GM18907 (cell line): ENCODE results near the gene ADARB2.

Experiments
- ATAC-seq: cut with Tn5 transposase; IDR thresholded peaks from one replicate; pipeline ENCODE4 v1.9.1; 2021; ENCODE audit warnings: mild to moderate bottlenecking, moderate library complexity; ENCODE audit not compliant: unreplicated experiment

Gene ADARB2

DNA sequence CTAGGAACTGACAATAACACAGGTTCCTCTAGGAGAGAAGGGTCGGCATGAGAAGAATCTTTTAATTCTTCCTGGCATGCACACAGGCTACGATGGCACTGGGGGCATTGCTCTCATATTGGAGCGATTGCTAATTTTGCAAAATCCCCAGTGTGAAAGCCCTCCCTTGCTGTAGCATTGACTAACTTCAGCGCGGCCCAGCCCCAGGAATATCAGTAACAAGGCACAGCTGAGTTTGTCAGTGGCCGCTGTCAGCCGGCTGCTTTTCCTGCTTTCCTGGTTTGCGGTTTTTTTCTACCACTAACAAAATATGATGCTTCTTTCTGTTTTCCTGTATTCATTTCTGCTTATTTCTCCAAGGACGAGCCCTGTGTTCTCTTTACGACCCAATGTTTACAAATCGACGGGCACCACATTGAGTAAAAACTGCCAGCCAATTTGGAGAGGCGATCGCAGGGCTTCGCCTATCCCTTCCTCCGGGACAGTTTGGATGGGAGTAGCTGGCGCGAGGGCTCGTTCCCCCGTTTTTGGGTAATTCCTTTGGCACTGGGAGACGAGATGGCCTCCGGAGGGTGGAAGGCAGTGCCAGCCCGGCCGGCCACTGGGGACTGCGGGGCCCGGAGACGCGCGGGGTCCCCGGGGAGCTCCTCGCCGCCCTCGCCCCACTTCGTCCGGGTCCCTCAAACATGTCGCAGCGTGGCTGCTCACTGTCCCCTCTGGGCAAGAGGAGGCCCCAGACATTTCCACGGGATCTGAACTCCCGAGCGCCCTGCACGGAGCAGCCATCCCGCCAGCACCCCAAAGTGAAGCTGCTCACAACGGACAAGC, 967 bp downstream of the ADARB2 start:
- ATAC-seq = no peak

DNA sequence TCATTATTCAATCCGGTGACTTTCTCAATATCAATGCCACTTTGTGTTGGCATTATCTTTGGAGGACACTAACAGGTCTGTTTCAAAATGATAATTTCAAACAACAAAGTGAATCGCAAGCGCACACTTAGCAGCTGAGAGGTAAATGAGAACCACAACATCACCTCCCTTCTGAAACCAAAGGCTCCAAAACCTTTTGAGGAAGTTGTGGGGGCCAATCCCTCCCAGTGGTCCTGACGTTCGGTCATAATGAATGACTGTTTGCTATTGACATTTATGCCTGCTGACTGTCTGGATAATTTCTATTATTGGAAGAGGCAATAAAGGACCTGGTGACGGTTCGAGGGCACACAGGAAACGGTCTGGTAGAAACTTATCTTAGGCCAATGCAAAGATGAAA, 1.8 kb downstream of the ADARB2 start:
- ATAC-seq = no peak

DNA sequence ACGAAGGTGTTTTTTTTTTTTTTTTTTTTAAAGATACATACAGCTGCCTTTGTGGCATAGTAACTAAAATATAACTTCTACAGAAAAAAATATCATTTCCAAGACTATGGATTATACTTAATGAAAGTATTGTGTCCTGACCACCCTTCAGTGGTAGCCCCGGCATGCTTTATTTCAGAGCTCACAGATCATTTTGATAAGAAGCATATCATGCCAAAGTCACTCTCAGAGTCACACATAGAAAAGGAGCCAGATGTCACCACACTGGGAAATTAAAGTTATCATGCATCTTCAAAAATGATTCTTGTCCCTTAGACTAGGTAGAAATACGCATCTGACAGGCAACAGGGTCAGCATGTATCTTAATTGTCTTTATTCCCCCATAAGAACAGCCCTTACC, 3.0 kb downstream of the ADARB2 start:
- ATAC-seq = no peak

DNA sequence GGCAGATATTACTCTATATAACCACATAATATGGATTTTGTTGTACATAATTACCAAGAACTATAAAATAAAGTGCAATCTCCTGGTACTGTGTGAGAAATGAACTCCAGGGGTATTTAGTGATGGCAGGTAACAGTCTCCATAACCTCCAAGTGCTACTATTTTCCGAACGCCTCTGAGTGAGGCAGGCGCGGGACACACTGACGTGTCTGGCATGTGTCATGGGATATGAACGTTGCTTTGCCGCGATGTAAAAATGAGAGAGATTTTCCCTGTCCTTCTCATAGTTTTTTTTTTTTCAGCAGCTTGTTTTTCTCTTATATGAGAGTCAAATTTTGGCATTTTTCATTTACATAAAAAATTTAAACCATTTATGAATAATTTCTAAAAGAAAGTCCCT, 3.6 kb downstream of the ADARB2 start:
- no peak for ATAC-seq

DNA sequence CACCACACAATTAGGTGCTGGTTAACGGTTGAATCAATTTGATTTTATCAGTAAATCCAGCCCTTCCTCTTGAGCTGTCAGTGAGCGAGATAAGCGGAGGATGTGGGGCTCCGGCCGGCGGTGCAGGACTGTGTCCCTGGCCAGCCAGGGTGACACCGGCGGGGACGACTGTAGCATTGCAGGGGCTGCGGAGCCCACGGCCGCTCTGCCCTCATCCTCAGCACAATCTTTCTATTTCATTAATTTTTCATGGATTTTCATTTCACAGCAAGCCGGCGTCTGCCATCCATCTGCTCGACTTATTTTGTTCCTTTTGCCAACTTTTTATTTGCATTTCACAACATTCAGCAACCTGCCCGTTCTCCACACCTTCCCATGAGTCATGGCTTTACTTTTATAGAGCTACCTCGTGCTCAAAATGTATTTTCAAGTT, 4.7 kb downstream of the ADARB2 start:
- ATAC-seq = no peak

DNA sequence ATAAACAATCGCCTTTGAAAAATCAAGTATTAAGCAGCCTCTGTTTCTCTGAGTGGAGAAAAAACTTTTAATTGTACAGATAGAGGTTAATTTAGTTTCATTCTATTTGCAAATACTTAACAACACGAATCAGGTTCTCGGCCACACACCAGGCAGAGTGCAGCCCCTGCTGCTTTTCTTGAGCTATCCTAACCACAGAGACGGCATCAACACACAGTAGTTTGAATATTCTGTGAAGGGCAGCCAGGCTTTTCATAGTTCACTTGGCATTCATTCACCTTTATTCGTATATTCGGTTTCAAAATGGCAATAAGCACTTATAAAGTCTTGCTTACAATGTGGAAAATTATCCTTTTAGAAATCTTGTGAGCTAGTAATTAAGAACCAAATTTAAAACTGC, 5.7 kb downstream of the ADARB2 start:
- ATAC-seq = no peak

DNA sequence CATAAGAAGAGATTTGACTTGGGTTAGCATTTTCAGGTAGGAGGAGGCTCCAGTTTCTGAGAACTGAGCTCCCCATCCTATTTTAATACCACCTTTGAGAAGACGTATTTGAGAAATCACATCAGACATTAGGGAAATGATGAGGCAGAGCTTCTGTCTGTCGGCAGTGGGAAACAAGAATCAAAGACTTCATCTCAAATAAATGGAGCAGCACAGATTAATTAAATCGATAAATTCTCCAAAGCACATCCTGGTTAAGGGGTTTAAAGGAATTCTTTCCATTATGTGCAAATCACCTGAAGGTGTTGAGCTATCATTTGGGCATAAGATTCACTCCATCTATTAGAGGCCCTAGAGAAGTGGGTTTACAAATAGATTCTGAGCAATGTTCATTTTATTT, 7.6 kb downstream of the ADARB2 start:
- no peak for ATAC-seq

DNA sequence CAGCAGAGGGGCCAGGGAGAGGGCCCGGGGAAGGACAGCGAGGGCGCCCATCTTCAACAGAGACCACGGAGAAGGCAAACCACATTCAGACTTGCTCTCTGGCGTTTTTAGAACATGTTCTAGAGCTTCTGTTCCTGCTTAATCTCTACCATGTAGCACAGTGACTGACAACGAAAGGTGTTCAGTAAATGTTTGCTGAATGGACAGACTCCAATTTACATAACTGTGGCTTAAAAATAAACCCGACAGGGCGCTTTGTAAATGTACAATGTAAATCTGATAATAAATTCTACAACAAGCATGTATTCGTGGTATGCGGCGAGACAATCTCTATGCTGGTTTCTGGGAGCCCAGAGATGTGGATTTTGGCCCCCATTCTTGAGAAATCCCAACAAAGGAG, 10.5 kb downstream of the ADARB2 start:
- ATAC-seq = no peak

DNA sequence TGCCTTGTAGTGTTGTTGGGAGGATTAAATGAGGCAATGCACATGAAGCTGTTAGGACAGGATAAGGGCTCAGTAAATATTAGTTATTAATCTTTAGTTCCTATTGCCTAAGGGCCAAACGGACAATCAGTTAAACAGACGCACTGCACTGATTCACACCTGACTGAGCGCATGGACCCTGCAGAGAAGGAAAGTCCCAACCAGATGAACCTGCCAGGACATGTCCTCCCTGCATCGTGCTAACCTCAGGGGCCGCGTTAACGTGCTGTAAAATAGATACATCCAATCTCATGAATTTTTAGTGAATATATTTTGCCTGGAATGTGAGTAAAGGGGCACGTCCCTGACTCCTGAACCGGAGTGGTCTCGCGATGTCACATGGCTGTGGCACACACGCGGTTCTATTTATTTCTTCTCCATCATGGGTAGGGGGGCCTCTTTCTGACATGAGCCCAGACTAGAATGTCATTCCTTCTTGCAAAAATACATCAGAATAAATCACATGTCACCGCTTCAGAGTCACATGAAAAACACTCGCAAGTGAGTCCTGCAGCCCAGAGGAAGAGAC, 12.3 kb downstream of the ADARB2 start:
- no peak for ATAC-seq

DNA sequence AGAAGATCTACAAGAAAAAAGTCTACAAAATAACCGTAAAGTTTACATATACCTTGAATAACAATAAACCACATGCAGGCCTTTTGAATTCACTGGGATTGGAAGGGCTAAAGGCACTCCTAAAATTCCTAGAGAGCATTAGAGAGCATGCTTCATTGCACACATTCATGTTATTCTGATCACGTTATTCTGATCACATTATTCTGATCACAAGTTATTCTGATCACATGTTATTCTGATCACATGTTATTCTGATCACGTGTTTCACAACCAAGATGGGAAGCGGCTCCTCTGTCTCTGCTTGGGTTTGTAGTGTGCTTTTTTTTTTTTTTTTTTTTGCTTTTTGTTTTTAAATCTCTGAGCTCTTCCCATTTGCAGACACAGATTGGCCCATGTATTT, 20.5 kb downstream of the ADARB2 start:
- ATAC-seq = no peak

DNA sequence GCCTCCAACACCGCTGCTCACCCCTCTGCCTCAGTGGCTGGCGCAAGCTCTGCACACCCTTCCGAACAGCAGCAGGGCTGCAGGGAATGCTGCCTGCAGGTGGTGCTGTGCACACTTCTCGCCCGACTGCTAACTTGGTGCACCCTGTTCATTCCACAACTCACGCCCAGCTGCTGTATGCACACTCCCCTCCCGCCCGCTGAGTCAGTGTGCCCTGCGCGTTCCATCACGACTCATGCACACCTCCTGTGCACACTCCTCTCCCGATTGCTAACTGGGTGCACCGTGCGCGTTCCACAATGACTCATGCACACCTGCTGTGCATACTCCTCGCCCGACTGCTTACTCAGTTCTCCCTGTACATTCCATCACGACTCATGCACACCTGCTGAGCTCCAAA, 21.5 kb downstream of the ADARB2 start:
- no peak for ATAC-seq

DNA sequence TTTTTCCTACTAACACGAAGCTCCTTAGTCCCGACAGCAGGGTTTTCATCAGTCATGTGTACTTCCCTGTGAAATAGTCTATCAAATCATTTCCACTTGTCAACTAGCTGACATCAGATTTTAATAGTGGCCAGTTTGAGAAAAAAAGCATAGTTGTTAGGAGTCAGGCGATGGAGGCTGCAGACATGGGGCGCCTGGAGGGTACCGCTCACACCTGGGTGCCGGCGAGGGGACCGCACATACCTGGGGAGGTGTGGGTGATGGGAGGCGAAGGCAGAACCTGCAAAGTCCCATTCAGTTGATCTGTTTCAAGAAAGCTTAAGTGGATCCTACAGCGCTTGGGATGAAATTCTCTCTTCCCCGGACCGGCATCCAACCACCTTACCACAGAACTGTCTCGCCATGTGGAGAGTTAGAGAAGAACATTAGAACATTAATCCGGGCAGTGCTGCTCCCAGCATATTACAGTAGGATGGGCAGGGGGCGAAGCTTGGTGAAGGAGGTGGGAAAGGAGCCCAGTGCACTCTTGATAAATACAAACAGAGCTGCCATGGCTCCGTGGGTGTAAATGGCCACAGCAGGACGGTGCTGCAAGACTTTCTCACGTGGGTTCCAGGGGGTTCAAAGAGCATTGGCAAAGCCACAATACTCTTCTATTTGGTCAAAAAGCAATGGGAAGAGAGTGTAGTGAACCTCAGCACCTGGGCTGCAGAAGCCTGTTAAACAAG, 24.2 kb downstream of the ADARB2 start:
- ATAC-seq = no peak

DNA sequence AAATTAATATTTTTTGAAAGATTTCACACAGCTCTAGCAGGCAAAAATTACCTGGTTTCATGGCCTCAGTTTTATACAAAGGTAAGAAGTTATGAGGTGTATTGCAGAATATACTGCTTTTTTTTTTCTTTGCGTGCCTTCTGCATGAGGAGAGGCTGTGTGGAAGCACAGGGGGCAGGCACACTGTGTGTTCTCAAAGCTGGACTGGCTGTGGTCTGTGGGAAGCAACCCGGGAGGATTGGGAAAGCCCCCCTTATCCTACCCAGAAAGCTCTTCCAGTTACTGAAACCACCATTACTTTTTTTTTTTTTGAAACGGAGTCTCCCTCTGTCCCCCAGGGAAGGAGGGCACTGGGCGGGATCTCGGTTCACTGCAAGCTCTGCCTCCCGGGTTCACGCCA, 25.0 kb downstream of the ADARB2 start:
- no peak for ATAC-seq

DNA sequence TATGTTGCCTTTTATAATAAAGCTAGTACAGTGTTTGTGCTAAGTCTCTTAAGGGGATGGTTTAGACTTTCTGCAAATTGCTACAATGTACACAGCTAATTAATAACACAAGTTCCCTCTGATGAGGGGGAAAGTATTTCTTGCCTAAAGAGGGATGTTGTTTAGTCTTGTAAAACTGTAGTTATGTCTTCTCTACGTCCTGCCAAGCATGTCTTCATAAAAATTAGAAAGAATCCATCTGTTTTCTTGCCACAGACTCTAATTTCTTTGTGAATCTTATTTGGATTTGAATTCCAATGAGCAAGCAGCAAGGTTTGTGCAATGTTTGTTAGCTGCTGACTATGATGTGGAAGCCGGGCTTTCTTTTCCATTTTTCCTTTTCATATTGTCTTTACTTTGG, 28.2 kb downstream of the ADARB2 start:
- no peak for ATAC-seq

DNA sequence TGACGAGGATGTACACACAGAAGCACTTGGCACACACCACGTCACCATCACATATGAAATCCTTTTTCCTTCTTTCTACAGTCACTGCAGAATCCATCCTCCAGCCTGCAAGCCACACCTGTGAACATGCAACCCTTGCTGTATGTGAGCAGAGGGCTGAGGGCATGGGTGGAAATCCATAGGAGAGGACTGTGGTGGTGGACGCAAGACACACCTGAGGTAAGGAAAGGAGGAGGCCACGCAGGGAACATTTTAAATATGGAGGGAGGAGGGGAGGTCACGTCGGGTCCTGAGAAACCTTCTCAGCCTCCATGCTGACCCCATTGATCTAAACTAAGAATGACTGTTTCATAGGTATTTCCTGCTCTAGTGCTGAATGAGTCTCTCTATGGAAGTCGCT, 28.6 kb downstream of the ADARB2 start:
- no peak for ATAC-seq

DNA sequence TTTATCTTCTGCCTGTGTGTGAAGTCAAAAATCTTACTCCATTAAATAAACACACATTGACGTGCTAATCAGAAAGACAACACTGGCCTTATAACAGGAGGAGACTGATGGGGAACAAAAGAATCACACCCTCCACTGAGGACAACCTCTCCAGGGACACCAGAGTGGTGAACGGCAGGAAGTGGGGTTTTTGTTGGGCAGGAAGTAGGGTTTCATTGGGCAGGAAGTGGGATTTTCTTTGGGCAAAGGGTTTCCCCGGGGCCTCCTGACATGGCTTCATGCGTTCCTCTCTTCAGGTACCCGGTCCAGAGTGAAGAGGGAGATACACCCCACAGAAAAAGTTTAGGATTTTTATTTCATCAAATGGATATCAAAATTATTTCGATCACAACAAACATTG, 30.6 kb downstream of the ADARB2 start:
- no peak for ATAC-seq

DNA sequence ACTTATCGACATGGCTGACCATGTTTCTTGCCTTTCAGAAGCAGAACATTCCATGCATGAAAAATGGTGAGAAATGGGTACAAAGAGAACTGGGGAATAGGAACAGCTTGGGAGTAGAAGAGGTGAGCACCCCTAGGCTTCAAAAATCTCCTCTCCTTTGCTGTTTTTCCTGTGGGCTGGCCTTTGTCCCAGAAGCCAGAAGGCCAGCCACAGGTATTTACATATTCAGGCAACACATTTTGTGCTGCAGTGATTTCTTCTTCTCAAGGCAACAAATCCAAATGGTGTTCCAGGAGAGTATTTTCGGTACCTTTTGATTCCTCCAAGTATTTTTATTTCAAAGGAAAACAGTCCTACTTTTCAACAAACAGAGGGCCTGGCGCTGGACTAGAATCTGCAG, 31.1 kb downstream of the ADARB2 start:
- no peak for ATAC-seq

DNA sequence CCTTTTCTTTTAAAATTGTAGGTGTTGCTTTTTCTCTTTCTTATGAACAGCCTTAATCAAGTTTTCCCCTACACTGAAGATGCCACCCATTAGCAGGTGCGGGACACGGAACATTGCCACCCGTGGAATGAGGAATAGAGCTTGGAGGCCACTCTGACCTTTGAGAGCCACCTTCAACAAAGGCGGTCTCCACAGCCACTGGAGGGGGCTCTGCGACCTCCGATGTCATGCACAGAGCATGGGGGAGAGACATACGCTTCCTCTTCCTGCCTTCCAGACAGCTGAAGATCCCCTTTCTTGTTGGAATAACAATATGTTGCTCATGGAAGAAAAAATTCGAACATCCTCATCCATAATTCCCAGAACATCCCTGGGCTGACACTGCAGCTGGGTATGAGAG, 39.1 kb downstream of the ADARB2 start:
- no peak for ATAC-seq

DNA sequence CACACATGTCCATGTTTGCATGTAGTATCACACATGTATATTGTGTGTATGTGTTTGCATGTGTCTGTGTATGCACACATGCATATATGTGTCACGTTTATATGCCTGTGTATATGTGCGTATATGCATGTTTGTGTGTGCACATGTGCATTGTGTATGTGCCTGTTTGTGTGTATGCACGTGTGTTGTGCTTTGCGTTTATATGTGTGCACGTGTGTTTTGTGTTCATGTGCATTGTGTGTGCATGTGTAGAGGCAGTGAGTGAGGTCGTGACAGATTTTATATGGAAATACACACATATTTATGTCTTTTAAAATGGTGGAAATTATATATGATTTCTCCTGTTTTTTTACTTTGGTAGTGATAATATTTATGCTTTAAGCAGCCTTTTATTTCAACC, 41.2 kb downstream of the ADARB2 start:
- ATAC-seq = no peak

DNA sequence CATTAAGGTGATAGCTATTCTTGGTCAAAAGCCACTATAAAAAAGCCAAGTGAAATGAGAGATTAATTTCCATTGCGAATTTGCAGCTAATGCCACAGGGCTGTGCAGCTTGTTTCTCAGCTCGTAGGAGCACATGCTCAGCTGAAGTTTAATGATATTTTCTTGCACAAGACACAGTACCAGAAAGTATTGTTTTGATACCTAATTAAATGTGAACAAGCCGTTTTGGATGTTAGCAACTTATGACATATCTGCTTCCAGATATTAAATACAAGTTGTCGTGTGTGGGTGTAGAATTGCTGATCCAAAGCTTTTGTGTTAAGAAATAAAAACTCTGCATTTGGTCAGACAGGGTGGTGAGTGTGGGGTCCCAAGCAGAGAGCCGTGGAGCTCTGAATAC, 47.2 kb downstream of the ADARB2 start:
- ATAC-seq = no peak

DNA sequence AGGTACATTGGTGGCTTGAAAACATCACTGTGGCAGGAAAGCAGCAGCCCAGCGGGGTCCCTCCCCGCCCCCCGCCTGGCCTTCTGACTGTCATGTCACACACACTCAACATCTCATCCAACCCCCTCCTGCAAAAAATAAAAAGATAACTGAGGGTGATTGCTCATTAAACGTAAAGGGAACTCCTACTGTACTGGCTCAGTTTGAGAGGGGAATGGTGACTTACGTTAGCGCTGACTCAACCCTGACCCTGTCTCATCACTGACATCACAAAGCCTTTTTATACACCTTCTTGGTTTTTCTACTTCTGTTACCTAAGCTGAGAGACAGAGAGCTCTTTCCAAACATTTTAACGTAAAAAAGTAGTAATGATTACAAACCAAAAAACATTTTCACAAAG, 48.8 kb downstream of the ADARB2 start:
- ATAC-seq = no peak

DNA sequence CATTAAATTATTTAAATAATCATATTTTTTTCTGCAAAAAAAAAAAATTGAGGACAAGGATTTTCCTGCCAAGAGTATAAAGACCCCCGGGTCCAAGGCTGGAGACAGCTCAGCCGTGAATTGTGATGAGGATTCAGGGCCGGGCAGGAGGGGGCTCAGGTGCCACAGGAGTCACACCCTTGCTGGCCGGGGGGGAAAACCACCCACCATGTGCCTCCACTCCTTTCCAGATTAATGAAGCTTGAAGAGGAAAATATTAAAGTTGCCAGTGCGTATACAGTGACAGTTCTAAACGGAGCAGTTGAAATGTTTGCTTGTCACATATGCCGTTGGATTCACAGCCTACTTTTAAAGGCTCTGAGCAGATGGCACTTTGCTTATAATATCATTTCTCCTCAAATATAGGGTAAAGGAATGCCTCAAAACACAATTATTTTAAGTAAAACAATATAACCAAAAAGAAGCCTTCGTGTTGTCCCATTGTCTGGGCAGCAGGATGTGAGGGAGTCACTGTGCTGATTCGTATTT, 49.6 kb downstream of the ADARB2 start:
- ATAC-seq = no peak
